ENCODE results near the gene DBNDD1.

DNA sequence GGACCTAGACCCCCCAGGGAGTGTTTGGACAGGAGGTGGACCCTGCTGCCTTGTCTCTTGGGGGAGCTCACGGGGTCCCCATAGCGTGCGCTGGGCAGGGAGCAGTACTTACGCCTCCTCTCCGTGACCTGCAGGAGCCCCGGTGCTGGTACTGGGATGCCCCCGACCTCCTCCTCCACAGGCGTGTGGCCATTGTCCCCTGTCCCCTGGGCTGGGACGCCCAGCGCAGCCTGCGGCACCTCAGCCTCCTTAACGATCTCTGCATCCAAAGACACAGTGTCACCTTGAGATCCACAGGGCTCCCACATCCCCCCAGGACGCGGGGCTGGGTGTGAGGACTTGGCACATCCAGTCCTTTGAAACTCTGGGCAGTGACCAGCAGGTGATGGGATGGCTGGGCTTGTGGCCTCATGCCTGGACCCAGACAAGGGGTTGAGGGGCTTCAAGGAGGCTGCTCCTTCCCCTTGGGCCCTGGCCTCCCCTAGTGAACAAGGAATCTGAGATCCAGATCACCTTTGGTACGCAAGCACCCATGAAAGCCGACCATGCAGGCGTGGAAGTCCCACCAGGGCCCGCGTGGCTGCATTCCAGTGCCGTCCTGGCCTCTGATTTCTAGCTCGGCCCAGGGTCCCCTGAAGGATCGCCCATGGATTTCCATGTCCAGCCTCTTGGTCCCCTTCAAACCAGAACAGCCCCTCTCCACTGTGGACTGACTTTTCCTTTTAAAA, 9.9 kb downstream of the DBNDD1 start:
- TF ChIP-seq POLR2A (IDR thresholded peaks at IDR 0.05): no peak
- TF ChIP-seq, protein P1, sequence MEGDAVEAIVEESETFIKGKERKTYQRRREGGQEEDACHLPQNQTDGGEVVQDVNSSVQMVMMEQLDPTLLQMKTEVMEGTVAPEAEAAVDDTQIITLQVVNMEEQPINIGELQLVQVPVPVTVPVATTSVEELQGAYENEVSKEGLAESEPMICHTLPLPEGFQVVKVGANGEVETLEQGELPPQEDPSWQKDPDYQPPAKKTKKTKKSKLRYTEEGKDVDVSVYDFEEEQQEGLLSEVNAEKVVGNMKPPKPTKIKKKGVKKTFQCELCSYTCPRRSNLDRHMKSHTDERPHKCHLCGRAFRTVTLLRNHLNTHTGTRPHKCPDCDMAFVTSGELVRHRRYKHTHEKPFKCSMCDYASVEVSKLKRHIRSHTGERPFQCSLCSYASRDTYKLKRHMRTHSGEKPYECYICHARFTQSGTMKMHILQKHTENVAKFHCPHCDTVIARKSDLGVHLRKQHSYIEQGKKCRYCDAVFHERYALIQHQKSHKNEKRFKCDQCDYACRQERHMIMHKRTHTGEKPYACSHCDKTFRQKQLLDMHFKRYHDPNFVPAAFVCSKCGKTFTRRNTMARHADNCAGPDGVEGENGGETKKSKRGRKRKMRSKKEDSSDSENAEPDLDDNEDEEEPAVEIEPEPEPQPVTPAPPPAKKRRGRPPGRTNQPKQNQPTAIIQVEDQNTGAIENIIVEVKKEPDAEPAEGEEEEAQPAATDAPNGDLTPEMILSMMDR (IDR thresholded peaks at IDR 0.05): no peak
